ENCODE data around the gene GUCY2D.

The GUCY2D gene

DNA sequence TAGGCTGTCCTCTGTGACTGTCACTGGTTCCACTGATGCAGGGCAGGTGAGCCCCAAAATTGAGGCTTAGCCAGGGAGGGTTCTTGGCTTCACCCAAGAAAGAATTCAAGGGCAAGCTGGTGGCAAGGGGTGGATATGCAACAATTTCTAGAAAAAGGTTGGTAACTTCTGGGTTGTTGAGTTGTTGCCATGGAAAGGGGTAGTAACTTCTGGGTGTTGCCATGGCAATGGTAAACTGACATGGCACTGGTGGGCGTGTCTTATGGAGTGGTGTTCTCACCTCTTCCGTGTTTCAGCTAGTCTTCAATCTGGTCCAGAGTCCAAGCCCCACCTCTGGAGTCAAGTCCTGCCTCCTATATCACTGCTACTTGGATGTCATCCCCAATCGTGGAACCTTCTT lies 9.5 kb upstream of the GUCY2D start:
- no peak for DNase-seq

DNA sequence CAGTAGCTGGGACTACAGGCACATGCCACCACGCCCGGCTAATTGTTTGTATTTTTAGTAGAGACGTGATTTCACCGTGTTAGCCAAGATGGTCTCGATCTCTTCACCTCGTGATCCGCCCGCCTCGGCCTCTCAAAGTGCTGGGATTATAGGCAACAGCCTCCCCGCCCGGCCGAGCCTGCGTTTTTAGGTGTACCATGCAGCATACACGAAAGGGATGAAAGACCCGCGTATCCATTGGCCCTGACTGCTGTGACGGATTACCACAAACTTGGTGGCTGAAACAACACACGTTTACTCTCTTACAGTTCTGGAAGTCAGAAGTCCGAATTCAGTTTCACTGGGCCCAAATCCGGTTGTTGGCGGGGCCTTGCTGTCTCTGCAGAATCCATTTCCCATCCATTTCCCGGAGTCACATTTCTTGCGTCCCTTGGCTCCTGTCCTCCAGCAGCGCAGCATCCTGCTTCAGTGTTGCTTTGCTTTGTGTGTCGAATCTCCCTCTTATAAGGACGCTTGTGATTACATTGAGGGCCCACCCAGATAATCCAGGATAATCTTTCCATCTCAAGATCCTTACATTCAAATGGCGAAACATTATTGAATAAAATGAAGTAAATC lies 8.3 kb upstream of the GUCY2D start:
- no peak for DNase-seq

DNA sequence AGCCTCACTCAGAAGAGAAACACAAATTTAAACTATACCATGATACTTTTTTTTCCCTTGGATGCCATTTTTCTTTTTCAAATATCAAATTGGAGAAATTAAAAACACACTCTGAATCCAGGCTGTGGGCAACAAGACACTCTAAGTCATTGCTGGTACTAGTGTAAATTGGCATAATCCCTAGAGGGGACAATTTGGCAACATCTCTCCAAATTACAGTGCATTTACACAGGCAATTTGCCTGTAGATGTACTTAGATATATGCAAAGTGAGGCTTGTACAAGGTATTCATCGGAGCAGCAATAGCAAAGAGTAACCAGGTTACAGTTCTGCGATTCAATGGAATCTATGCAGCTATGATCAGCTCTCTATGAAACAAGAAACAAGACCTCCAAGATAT lies 6.7 kb upstream of the GUCY2D start:
- no peak for DNase-seq

DNA sequence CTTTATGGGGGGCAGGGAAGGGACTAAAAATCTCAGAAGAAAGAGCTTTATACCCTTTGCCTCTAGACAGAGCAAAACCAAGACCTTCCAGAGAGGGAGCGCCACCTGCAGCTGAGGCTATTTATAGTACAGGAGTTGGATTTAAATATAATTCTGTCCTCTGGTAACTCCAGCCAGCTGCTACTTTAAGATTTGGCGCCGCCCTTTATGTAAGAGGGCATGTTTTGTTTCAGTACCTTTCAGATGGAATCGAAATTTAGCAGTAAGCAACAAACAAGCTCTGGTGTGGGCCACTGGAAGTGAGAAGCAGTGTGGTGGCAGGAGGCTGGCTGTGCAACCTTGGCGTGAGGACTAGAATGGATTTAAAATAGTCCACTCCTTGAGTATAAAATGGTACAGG lies 5.2 kb upstream of the GUCY2D start:
- peak; percentile 31 for DNase-seq

DNA sequence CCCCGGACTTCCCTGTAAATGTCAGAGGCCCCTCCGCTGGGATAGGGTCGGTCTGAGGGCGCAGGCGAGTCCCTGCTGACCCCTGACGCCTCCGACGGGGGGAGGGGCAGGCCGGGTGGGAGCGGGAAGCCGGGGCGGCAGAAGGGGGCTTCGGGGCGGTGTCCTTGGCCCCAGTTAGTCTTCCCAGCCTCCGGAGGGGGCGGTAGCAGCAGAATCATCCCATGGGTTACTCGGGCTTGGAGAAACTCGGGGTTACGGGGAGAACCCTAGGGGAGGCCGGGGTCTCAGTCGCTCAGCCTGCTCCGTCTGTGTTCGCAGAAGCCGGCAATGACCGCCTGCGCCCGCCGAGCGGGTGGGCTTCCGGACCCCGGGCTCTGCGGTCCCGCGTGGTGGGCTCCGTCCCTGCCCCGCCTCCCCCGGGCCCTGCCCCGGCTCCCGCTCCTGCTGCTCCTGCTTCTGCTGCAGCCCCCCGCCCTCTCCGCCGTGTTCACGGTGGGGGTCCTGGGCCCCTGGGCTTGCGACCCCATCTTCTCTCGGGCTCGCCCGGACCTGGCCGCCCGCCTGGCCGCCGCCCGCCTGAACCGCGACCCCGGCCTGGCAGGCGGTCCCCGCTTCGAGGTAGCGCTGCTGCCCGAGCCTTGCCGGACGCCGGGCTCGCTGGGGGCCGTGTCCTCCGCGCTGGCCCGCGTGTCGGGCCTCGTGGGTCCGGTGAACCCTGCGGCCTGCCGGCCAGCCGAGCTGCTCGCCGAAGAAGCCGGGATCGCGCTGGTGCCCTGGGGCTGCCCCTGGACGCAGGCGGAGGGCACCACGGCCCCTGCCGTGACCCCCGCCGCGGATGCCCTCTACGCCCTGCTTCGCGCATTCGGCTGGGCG lies 542 bp downstream of the GUCY2D start:
- no peak for DNase-seq

DNA sequence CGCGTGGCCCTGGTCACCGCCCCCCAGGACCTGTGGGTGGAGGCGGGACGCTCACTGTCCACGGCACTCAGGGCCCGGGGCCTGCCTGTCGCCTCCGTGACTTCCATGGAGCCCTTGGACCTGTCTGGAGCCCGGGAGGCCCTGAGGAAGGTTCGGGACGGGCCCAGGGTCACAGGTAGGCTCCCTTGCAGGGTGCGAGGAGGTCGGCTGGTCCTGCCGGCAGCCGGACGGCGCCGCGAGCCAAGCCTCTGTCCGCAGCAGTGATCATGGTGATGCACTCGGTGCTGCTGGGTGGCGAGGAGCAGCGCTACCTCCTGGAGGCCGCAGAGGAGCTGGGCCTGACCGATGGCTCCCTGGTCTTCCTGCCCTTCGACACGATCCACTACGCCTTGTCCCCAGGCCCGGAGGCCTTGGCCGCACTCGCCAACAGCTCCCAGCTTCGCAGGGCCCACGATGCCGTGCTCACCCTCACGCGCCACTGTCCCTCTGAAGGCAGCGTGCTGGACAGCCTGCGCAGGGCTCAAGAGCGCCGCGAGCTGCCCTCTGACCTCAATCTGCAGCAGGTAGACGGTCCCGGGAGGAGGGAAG lies 1.3 kb downstream of the GUCY2D start:
- no peak for DNase-seq

DNA sequence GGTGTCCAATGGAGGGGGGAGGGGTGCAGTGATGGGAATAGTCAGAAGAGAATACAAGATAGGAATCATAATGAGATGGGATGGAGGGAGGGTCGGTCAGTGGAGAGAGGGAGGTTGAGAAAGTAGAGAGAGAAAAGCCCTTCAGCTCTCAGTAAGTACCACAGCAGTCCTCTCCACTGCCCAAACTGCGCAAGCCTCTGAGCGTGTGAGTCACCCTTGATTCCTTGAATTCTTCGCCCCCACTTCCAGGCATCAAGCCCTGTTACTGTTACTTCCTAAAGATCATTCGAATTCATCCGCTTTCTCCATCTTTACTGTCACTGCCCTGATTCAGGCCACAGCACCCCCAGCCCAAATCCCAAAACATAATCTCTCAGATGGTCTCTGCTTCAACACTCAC lies 2.5 kb downstream of the GUCY2D start:
- no peak for DNase-seq

DNA sequence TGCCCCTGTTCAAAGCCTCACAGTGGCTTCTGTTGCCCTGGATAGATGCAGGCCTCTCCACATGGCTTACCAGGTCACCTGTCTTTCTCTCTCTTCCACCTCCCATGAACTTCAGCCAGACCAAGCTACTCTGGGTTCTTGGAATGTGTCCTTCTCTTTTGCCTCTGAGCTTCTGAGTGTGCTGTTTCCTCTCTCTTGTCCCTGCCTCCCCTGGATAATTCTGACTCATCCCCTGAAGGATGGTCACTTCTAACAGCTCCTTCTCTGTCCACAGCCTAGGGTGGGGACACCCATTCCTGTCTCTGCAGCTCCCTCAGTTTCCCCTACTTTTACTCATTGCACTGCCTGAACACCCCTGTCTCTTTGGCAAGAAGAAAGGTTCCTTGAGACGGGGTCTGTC lies 2.9 kb downstream of the GUCY2D start:
- DNase-seq = no peak

DNA sequence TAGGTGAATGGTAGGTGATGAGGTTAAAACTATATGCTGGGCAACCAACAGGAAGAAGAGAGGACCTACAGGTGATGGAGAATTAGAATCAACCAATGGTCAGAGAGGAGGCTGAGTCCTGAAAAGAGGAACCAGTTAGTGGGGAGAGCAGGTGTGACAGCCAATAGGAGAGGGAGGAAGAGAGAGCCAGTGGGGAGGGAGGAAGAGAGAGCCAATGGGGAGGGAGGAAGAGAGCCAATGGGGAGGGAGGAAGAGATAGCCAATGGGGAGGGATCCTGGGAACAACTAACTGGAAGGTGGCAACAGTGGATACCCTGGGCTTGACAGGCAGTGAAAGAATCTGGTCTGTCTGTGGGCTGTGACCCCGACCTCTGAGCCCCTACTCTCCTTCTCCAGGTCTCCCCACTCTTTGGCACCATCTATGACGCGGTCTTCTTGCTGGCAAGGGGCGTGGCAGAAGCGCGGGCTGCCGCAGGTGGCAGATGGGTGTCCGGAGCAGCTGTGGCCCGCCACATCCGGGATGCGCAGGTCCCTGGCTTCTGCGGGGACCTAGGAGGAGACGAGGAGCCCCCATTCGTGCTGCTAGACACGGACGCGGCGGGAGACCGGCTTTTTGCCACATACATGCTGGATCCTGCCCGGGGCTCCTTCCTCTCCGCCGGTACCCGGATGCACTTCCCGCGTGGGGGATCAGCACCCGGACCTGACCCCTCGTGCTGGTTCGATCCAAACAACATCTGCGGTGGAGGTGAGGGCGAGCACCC lies 3.7 kb downstream of the GUCY2D start:
- DNase-seq = no peak

DNA sequence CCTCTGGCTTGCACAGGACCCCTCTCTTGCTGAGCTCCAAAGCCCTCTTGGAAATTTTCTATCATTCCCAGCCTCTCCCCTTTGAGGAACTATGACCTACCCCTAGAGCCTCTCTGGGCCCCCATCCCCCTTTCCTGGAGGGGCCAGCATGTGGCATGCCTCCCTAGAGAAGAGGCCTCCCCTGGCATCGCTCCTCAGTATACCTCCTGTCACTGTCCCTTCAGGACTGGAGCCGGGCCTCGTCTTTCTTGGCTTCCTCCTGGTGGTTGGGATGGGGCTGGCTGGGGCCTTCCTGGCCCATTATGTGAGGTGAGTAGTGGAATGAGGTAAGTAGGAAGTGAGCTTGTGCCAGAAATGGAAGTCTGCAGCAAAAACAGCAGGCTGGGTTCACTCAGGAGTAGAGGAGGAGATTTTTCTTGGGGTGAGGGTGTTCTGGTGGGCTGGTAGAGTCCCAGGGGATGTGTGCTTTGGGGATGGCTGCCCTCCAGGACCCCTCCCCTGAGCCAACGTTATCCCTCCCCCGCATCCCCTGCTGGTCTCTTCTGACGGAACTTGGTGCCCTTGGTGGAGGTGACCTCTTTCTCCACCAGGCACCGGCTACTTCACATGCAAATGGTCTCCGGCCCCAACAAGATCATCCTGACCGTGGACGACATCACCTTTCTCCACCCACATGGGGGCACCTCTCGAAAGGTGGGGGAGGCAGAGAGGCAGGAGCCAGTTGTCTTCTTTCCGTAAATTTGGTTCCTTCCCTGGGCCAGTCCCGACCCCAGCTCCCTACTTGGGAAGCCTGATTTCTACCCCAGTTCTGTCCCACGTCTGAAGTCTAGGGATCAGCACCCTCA lies 4.6 kb downstream of the GUCY2D start:
- DNase-seq = no peak

DNA sequence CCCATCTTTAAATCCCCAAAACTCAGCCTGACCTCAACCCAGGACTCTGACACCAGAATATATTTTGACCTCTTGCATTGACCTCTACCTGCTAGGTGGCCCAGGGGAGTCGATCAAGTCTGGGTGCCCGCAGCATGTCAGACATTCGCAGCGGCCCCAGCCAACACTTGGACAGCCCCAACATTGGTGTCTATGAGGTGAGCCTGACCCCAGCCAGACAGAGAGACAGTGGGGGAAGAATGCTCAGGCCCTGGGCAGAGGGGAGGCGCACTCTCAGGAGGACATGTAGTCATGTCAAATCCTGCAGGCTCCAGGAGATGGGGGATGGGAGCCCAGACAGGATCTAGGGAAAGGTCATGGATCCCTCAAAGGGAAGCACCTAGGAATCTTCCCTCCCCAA lies 5.4 kb downstream of the GUCY2D start:
- DNase-seq = no peak

DNA sequence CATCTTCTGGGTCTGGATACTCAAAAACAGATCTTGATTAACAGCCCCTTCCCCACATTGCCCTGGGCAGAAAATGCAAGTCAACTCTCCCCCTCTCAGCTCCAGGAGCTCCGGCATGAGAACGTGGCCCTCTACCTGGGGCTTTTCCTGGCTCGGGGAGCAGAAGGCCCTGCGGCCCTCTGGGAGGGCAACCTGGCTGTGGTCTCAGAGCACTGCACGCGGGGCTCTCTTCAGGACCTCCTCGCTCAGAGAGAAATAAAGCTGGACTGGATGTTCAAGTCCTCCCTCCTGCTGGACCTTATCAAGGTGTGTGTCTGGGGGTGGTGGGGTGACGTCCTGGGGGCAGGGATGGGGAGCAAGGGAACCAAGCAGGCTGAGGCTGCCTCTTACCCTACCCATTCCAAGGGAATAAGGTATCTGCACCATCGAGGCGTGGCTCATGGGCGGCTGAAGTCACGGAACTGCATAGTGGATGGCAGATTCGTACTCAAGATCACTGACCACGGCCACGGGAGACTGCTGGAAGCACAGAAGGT lies 9.7 kb downstream of the GUCY2D start:
- DNase-seq = no peak

DNA sequence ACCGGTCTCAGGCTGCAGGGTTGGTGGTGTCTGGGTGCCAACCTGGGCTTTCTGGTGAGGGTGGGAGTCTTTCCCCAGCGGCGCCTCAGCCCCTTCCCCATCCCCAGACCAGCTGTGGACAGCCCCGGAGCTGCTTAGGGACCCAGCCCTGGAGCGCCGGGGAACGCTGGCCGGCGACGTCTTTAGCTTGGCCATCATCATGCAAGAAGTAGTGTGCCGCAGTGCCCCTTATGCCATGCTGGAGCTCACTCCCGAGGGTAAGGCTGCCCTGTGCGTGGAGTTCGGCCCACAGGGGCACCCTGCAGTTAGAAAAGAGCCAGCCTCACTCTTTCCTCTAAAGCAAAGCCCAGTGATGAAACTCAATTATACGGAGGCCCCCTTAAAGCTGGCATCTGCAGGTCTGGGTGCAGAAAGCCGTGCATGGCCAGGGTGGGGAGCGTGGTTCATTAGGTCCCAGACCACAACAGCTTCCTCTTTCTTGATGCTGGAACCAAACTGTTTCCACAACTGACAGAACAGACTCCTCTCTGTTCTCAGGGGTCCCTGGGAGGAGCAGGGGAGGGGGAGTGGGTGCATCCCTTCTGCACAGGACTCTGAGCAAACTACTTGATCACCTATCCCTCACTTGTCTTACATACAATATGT lies 10.7 kb downstream of the GUCY2D start:
- DNase-seq = no peak

DNA sequence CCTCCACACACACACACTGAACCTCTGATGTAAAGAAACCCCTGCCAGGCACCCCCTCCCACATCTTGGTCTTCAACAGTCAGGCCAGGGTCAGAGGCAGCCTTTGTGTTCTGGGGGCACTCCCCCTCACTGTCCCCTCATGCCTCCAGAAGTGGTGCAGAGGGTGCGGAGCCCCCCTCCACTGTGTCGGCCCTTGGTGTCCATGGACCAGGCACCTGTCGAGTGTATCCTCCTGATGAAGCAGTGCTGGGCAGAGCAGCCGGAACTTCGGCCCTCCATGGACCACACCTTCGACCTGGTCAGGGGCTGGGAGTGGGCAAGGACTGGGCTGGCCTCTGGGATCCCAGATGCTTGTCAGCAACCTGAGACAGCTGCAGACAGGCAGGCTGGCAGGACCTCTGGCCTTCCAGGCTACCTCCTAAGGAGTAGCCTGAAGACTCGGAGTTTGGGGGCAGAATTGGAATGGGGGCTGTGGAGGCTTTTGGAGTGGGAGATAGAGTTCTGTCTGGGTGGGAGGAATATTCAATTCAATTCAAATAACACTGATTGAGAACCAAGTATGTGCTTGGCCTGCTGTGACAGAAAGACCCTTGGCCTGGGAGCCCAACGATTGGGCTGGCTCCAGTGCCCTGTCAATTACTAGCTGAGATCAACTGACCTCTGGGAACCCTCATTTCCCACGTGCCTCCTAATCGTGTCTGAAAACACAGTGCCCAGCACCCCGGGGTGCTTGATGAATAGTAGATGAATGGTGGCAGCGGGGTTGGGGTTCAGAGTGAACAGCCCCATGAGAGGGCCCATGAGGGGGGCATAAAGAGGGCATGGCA lies 11.5 kb downstream of the GUCY2D start:
- no peak for DNase-seq

DNA sequence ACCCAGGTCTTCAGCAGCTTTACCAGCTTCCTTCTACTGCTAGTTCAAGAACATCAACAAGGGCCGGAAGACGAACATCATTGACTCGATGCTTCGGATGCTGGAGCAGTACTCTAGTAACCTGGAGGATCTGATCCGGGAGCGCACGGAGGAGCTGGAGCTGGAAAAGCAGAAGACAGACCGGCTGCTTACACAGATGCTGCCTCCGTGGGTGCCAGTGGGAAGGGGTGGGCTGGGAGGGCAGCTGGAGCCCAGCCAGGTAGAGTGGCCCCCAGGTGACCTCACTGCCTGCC lies 12.1 kb downstream of the GUCY2D start:
- DNase-seq = no peak

DNA sequence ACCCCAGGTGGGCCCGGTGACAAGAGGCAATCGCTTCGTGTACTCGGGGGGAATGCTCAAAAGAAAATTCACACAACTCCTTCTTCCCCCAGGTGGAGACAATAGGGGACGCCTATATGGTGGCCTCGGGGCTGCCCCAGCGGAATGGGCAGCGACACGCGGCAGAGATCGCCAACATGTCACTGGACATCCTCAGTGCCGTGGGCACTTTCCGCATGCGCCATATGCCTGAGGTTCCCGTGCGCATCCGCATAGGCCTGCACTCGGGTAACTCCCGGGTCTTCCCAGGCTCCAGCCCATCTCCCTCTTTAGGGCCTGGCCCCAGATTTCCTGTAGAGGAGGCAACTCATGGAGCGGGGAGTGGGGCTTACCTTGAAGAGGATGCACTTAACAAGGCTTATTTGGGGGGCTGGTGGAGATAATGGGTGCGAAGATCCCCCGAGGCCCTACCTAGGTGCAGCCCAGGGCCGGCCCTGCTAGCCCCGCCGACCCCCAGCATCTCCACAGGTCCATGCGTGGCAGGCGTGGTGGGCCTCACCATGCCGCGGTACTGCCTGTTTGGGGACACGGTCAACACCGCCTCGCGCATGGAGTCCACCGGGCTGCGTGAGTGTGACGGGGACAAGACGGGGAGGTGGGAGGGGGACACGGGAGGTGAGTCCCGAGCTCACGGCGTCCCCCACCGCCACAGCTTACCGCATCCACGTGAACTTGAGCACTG lies 13.0 kb downstream of the GUCY2D start:
- DNase-seq = no peak

DNA sequence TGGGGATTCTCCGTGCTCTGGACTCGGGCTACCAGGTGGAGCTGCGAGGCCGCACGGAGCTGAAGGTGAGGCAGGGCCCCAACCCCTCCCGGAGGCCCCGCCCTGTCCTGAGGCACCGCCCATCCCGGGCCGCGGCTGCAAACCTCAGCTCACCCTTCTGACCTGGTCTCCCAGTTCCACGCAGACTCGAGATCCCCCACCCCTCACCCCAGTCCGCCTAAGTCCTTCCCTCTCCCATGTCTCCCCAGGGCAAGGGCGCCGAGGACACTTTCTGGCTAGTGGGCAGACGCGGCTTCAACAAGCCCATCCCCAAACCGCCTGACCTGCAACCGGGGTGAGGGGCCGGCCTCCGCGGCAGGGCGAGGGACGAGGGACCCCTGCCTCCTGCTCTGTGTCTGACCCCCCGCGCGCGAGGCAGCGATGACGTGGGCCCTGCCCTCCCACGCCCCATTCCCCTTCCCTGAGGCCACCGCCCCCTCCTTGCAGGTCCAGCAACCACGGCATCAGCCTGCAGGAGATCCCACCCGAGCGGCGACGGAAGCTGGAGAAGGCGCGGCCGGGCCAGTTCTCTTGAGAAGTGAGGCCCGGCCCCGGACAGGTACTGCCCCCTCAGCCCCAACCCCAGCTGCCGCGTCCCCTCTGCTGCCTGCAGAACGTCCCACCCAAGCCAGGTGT lies 13.7 kb downstream of the GUCY2D start:
- DNase-seq = peak; percentile 15

DNA sequence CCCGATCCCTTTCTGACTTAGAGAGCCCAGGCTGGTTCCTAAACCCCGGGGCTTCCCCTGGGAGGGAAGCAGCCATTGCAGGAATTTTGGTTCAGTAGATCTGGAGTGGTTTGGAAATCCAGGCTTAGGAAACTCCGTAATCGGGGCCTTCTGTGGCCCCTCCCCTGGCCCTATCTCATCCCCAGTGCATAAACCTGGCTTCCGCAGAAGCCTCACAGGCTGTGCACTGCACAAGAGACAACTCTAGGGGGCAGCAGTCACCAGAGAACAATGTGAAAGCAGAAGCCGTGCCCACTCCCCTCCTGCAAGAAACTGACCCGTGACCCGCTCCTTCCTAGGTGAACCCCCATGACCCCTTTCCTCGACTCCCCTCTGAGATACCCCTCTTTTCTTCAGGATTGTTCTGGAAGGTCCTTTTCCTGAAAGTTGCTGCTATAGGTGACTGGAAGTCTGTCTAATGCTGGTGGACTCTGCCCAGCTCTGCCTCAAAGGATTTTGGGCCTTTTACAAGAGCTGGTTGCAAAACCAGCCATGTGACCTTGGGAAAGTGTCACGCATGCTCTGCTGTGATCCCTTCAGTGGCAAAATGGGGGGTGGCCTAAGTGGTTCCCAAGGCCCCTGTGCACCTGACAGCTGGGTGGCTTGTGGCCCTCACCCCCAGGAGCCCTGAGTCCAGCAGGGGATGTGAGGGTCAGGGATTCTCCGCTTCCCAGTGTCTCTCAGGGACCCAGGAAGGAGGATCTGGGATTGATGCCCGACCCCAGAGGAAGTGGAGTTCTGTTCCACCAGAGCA lies 14.4 kb downstream of the GUCY2D start:
- peak; percentile 48 for DNase-seq

DNA sequence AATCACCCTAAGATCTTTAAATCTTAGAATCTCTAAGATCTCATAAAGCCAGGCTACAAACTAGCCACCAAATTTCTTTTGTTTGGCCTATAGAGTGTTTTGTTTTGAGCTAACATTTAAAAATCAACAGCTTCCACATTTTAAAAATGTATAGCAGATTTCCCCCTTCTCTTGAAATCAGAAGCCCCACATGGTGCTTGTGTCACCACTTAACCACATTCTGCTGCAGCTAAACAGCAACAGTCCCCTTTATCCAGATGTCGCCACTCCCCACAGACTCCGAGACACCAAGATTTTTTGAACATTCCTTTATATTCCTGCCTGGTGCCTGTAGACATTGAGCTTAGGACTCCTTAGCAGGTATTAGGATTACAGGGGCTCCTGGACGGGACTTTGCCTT lies 16.0 kb downstream of the GUCY2D start:
- DNase-seq = no peak

Data from activated naive CD4-positive, alpha-beta T cell treated with Interleukin-2 at 50 U/mL for 16 hours (primary cell).